ENCODE results near the gene STK32A.

GRCh38 chr5:147388184-147389108 is 153.6 kb downstream of the STK32A start:
- TF ChIP-seq CTCF (IDR thresholded peaks at IDR 0.05; ENCODE audit: low read depth, low read length, poor library complexity, severe bottlenecking), result no peak
- no peak for TF ChIP-seq EZH2phosphoT487 (IDR thresholded peaks at IDR 0.05; ENCODE audit: borderline replicate concordance, low read length)

All from DOHH2 (cell line).